Measurements from ENCODE around the gene SPRY4.
"Not testable (repeated sequence)": the region's sequence is repeated elsewhere in the genome, so short reads cannot be mapped to it uniquely, and the experiment has no call there.

The SPRY4 gene

DNA sequence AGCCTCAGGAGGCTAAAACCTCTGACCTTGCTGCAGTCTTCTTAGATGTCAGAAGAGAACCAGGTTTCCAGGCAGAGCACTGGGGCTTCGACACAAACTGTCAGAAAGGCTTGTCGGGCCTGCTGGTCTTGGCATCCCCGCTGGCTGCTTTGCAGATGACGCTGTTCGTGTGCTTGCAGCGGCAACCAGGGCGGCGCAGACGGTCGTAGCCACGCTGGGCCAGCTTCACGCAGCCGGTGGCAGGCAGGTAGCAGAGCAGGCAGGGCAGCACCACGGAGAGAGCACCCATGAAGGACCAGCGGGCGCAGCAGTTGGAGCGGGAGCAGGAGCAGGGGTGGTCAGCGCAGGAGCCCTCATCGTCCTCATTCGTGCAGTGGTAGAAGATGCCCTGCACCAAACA lies 10.7 kb downstream of the SPRY4 start:
- DNase-seq, result no peak

DNA sequence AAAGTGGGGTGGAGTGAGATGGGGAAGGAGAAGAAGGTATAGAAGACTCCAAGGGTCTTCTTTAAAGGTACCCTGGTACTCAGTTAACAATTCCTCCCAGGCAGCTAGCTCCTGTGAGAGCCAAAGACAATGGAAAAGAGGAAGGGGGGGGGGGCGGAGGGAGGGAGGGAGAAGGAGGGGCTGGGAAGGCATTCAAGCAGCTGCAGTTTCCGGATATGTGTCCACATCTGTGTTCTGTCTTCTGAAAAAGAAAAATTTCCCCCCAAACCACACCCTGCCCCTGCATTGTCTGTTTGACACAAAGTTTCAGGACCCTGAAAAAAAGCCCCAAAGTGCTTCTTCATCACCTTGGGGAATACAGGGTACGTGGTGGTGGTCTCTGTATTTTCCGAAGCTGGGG lies 11.1 kb downstream of the SPRY4 start:
- DNase-seq, result no peak

DNA sequence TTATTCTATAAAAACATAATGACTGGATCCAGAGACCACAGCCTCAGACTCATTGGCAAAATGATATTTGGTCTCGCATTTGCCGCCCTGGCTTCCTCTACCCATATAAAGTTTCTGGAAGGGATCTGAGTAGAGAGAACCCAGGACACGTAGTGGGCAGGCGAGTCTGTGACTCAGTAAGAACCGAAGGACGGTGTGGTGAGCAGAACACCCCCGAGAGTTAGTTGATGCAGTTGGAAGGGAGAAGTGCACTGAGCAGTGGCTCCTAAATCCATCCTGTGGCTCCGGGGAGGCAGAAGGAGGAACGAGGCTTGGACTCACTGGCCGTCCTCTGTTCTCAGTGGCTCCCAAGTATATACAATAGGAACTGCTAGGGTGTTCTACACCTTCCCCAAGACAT lies 11.5 kb downstream of the SPRY4 start:
- no peak for DNase-seq

DNA sequence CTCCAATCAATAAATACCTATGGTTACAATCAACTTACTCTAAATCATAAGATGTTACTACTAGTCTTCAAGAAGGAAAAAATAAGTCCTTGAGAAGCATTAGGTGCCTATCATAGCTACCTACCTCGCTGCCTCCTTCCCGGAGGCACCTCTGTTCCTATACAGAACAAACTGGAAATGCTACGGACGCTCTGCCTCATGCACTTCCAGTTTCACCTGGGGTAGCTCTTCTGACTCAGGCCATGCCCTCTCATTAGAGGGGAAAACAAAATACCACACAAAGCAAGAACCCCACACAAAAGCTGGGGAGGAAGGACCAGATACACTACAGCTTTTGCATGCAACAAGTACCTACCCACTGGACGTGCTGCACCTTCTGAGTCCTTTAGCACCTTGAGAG lies 12.4 kb downstream of the SPRY4 start:
- DNase-seq, result no peak

DNA sequence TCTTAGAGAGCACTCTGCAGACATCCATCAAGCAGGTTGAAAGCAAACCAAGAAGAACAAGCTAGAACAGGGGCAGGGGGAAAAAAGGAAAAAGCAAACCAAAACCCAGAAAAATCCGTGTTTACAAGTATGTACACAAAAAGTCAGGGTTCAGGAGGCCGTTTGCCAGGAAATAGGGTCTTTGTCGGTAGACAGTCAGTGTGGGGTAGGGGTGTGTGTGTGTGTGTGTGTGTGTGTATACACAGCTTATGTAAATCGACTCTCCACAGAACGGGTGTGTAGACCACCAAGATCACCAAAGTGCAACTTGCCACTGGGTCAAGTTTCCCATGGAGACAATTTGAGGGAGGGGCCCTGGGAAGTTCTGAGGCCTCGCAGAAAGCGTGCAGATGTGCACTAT lies 13.1 kb downstream of the SPRY4 start:
- no peak for DNase-seq

DNA sequence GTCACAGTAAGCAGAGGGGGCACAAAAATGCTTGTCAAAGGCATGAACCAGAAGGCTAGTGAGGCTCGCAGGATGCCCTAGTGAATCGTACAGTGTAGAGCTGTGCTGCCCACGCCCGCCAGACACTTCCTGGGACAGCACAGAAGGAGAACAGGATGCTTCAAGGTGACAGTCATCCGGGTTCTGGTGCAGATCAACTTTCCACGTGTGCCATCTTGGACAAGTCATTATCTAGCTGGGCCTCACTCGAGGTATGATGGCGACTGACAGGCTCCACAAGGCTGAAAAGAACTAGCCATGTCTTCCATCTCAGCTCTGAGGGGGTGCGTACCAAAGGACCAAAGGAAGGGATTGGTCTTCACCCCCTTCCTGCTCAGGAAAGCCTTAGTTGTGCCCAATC lies 14.0 kb downstream of the SPRY4 start:
- DNase-seq, result no peak

DNA sequence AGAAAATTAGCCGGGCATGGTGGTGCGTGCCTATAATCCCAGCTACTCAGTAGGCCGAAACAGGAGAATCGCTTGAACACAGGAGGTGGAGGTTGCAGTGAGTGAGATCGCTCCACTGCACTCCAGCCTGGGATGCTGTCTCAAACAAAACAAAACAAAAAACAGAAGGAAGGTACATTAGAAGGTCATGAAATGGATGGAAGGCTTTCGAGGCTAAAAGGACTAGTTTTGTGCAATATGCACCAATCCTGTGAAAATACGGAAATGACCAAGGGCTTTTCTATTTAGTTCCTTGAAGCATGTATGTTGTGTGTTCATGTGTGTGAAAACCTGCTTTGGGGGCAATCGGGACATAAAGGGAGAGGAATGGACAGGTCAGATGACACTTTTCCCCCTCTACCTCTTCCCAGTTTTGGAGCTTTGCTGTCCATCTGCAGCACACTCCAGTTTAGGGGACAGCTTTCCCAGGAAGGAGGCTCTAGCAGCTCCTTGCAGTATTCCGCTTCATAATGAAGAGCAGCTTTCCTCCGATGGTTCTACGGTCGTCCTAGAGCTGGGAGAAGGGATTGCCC lies 15.0 kb downstream of the SPRY4 start:
- DNase-seq, result no peak

DNA sequence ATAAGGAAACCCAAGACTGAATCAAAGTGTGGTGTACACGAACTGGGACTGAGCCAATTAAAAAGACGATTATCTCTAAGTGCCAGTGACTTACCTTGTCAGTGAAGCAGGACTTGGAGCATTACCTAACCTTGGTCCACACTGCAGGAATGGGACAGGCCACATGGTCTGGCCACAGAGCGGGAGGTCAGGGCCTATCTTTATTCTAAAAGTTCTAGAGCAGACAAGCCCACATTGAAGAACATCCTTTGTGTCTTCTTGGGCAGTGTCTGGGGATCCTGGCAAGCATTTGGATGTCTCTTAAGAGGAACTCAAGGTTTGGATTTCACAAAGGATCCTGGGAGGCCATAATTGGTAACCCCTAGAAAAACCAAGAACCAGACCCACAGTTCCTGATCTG lies 16.5 kb downstream of the SPRY4 start:
- no peak for DNase-seq

DNA sequence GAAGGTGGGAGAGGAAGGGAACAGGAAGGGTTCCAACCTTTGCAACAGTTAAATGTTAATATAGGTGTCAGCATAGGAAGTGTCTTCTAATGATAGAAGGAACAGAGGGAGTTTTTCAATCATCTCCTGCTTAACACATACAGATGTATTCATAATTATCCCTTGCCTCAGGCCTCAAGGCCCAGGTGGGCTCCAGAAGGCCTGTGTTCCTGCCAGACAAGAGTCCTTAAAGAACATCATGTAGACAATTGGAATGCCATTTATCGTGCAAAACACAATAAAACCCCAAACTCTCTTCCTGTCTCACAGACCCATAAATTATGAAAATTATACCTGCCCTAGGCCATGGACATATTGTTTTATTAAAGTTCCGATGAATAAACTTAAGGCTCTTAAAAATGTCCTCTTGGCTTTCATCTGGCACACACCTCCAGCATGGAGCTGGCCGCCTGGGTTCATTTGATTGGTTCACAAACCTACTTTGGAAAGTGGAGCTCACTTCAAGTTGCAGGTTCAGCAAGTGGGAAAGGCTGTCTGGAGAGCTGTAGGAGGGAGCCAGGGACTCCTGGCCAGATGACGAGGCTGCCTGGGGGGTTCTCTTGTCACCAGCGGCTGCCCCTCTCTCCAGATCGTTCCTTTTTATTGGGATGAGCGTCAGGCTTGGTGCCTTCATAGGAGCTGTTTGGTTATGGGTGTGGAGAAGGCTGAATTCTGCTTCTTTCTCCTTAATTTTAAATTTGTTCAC lies 17.5 kb downstream of the SPRY4 start:
- no peak for DNase-seq

DNA sequence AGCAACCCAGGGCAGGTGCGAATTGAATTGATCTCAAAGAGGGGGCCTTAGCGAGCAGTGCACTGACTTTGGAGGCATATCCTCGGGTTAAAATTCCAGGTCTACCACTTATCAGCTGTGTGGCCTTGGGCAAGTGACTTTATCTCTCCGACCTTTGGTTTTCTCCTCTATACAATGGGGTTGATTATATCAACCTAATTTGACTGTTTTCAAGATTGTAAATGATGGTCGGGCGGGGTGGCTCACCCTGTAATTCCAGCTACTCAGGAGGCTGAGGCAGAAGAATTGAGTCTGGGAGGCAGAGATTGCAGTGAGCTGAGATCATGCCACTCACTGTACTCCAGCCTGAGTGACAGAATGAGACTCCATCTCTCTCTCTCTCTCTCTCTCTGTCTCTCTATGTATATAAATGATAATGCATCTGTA lies 18.7 kb downstream of the SPRY4 start:
- DNase-seq, result no peak

DNA sequence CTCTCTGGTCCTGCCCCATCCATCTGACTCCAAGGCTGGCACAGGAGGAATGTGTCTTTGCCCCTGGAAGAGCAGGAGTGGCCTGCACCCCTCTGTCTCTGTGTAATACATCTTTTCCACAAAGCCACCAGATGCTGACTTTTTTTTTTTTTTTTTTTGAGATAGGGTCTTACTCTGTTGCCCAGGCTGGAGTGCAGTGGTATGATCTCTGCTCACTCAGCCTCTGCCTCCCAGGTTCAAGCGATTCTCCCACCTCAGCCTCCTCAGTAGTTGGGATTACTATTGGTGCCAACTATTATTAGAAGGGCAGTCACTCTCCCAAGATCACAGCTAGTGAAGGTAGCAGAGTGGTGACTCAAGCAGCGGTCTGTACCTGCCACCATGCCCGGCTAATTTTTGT lies 19.6 kb downstream of the SPRY4 start:
- no peak for DNase-seq

DNA sequence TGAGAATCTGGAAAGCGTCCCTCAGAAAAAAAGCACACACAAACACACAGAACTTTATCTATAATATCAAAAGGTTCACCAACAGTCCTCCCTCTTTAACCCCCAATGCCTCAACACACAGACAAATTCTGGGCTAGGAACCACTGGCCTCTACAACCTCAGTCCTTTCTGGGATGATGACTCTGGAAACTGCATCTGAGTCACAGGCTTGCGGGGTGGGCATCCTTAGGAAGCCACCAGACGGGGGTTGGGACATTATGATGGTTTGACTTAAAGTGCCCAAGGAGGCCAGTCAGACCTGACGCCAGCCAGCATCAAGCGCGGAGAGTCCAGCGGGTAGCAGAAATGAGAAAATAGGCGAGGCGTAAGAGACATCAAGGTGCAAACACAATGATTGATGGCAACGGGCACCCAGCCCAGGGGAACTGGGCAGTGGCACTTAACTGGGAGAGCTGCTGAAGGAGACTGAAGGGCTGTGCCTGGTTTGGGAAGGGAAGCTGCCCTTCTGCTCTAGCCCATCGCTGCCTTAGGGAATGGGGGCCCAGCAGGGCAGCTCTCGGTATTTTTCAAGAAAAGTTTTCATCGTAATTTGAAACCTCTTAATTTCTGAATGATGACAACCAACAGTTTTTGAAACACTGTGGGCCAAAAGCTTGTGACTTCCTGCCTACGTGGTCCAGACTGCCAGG lies 20.7 kb downstream of the SPRY4 start:
- no peak for DNase-seq

DNA sequence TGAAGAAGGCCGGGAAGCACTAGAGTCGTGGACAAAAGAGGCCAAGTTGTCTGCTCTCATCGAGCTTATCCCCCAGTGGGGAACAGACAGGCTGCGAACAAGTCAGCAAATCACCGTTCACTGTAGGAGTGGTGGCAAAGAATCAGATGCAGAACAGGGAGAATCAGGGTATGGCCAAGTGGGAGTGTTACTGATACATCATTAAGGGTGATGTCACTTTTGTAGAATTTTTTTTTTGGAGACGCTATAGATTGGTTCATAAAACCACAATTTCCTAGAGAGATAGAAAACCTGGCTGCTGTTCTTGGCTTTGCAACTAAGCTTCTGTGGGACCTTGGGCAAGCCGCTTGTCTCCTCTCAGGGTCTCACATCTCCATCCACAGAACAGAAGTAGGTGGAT lies 21.3 kb downstream of the SPRY4 start:
- DNase-seq, result no peak

DNA sequence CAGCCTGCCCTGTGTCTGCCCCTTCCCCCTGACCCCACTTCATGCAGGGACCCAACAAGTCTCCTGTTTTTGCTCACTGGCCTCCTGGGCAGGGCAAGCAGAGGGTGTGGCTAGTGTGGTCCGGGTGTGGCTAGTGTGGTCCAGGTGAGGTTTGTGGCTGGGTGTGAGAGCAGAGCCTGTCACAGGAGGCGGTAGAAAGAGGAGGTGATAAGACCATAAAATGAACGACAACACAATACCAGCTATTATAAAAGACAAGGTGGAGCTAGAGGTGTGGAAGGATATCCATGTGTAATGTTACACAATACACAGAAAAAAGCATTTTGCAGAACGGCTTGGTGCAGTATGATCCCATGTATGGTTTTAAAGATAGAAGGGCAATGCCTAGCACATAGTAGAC lies 23.3 kb downstream of the SPRY4 start:
- DNase-seq, result no peak

DNA sequence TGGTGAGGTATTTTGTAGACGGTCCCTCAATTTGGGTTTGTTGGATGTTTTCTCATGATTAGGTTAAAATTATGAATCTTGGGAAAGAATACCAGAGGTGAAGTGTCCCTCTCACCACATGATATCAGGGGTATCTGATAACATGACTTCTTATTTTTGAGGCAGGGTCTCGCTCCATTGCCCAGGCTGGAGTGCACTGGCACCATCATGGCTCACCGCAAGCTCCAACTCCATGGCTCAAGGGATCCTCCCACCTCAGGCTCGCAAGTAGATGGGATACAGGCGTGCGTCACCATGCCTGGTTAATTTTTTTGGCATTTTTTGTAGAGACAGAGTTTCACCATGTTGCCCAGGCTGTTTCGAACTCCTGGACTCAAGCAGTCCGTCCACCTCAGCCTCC lies 24.1 kb downstream of the SPRY4 start:
- no peak for DNase-seq

DNA sequence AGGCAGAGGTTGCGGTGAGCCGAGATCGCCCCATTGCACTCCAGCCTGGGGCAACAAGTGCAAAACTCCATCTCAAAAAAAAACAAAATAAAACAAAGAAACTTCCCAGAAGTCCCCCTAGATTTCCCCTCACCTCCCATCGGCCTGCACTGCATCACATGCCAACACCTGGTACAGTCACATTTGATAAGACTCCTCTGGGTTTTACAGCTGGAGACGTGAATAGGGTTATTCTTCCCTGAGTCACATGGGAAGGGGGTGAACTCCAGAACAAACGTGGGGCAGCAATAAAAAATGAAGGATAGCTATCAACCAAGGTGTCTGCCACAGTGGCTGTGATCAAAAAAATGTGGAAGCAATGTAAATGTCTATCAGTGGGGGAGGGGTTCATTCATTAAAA lies 26.0 kb downstream of the SPRY4 start:
- no peak for DNase-seq

DNA sequence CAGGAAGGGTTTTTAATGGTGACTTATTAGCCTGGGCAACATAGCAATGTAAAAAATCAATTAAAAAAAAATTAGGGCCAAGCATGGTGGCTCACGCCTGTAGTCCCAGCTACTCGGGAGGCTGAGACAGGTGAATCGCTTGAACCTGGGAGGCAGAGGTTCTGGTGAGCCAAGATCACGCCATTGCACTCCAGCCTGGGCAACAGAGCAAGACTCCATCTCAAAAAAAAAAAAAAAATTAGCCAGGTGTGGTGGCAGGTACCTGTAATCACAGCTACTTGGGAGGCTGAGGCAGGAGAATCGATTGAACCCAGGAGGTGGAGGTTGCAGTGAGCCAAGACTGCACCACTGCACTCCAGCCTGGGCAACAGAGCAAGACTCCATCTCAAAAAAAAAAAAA lies 27.0 kb downstream of the SPRY4 start:
- not testable (repeated sequence) for DNase-seq

DNA sequence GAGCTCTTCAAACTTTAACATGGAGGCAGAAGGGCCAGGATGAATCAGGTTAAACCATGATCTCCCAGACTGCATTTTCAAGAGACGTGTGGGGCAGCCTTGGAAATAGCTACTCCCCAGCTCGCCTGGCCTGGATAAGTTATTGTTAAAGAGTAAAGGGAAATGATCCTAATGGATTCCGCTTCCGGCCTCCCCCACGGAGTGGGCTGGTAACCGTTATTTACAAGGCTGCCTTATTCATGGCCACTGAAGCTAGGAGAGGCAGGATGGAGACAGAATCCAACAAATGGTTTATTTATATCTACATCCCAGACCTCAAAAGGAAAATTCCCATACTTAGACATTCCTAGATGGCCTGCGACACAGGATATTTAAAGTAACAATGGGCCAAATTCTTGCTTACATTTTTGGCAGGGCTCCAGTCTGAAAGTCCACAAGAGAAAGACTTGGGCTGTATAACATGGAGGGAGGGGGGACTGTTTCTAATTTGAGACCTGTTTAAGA lies 27.9 kb downstream of the SPRY4 start:
- DNase-seq, result no peak

DNA sequence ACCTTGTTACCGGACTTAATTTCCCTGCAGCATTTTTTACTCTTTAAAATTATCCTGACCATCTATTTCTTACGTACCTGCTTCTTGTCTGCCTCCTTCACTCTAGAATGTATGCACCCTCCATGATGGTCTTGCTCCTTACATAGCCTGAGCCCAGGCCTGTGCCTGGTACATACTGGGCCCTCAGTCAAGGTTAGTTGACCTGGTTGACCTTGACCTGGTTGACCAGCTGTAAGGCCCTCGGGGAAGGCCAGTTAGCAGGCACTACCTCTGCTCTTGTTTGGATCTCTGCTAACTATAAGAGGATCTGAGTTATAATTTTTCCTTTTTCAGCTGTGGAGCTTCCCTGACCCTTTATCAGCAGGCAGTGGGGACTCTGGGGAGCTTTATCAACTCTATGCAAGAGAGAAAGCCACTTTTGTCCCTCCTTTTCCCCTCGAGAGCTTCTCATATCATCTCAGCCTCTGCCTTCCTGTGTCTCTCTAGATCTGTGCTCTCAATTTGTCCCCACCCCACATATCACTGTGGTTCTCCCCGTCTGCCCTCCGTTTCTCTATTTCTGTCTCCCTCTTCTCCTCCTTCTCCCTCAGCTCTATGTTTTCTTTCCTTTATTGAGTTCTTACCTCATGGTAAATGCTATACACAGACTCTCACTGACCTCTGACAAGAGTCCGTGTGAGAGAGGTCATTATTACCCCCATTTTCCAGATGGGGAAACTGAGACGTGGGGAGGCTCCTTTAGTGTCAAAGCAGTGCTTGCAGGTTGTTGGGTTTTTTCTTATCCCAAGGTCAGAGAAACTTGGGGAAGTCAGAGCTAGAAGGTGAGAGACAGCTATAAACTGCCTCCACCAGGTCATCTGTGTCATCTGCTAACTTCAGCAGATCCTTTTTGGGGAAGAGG lies 28.6 kb downstream of the SPRY4 start:
- no peak for DNase-seq

DNA sequence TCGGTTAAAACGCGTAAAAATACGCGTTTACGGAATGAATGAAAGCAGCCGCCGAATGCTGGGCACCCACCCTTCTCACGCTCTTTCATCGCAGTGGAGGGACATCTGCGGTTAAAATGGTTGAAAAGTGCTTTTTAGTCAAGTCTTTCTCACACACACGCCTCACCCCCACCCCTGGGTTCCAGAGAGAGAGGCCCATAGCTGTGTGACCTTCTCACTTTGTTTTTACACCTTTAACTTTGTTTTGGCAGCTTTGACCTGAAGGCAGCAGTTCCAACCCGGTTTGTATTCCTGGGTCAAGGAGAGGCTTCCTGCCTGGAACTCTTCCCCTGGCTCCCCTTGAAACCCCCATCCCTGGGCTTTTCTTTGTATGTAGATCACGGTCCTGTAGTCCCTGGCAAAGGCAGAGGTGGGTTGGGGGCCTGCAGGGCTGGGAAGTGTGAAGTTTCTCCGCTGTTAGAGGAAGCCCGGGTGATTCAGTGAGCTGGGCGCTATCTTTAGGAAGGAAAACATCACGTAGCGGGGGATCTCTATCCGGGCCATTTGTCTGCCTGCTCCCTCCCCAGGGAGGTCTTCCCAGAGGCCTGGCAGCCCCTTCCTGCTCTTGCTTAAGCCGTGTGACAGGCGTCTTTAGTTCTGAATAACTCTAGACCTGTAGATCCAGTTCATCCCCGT lies 29.6 kb downstream of the SPRY4 start:
- no peak for DNase-seq

DNA sequence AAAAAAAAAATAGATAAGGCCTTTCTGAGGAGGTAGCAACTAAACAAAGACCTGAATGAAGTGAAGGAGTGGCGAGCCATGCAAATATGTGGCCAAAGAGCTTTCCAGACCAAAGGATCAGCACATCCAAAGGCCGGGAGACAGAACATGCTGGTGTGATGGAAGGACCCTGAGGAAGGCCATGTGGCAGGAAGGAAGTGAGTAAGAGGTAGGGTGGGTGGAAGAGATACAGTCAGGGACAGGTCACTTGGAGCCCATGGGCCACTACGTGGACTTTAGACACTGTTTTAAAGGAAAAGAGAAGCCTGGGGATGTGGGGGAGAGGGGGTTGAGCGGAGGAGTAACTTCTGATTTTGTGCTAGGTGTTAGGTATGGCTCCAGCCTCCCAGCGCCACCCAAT lies 31.3 kb downstream of the SPRY4 start:
- no peak for DNase-seq

DNA sequence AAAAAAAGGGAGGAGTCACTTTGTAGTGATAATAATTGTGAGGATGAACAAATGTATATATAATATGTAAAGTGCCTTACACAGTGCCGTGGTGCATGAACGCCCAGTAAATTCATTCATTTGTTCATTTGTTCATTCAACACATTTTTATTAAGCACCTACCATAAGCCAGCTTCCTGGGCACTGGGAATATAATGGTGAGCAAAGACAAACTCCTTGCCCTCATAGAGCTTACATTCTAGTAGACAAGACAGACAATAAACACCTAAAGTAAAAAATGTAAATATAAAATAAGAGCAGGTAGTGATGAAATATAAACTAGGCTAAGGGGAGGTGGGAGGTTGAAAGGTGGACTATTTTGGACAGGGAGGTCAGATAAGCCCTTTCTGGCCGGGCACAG lies 32.0 kb downstream of the SPRY4 start:
- DNase-seq, result no peak

DNA sequence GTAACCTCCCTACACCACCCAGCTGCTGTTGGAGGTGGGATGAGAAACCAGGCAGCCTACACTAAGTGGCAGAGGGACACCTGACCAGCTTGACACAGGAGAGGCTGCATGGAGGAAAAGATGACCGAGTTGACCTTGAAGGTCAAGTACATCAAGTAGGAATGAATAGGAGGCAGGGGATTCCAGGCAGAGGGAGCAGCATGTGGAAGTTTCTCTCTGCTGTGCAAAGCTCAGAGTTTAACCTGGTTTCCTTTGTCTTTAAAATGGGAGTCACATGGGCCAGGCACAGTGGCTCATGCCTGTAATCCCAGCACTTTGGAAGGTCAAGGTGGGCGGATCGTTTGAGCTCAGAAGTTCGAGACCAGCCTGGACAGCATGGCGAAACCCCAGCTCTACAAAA lies 32.6 kb downstream of the SPRY4 start:
- DNase-seq, result no peak

Data from CD4-positive, alpha-beta T cell treated with Interferon alpha-2 for 1 hour (primary cell).